Sigmoid colon (tissue), 7 donors: ENCODE measurements around the gene BZW2. TPM values are rescaled to one million over a fixed set of nuclear protein-coding genes. Genes with fewer than 3 reads are reported as not detected.

Experiments
- DNase-seq: peaks from one replicate; pipeline ENCODE4 v3.0.0-alpha.2; 2019
- H3K27ac ChIP-seq, 4 donors: fragments of 200-600 bp; sonication (generic); one replicate each; pipeline ENCODE4 v1.5.1; 2016 to 2019; ENCODE audit warnings: mild to moderate bottlenecking in 1 of 4
- H3K27me3 ChIP-seq, 3 donors: fragments of 200-600 bp; sonication (generic); one replicate each; pipeline ENCODE4 v1.5.1; 2019; ENCODE audit warnings: mild to moderate bottlenecking in 1 of 3
- H3K36me3 ChIP-seq, 4 donors: fragments of 200-600 bp; sonication (generic); one replicate each; pipeline ENCODE4 v1.5.1; 2016 to 2019
- H3K4me1 ChIP-seq, 4 donors: fragments of 200-600 bp; sonication (generic); one replicate each; pipeline ENCODE4 v1.5.1; 2017 to 2019
- H3K4me3 ChIP-seq, 4 donors: fragments of 200-600 bp; sonication (generic); one replicate each; pipeline ENCODE4 v1.5.1; 2017 to 2019; ENCODE audit warnings: mild to moderate bottlenecking in 2 of 4, moderate library complexity in 1 of 4
- H3K9me3 ChIP-seq, 4 donors: fragments of 200-600 bp in 3 of 4; sonication (generic) in 3 of 4; one replicate each; pipeline versions ENCODE4 v1.5.1 to v1.6.1; 2013 to 2019
- CTCF ChIP-seq, 4 experiments: fragments of 450-650 bp in 3 of 4; fragments of 200-600 bp in 1 of 4; IDR thresholded peaks; one replicate each; pipeline ENCODE4 v1.5.1; 2016 to 2019; ENCODE audit warnings: antibody characterized with exemption in 4 of 4, mild to moderate bottlenecking in 3 of 4, moderate library complexity in 2 of 4
- EP300 ChIP-seq, 4 donors: sonication (generic); formaldehyde crosslinking; IDR thresholded peaks; one replicate each; pipeline ENCODE4 v1.6.1; 2017; ENCODE audit warnings: antibody characterized with exemption in 4 of 4
- POLR2A ChIP-seq, 2 donors: fragments of 450-650 bp; IDR thresholded peaks; one replicate each; pipeline ENCODE4 v1.6.1; 2016; ENCODE audit warnings: antibody characterized with exemption in 2 of 2, mild to moderate bottlenecking in 2 of 2, moderate library complexity in 2 of 2
- POLR2AphosphoS5 ChIP-seq, 4 donors: sonication (generic); formaldehyde crosslinking; IDR thresholded peaks; one replicate each; pipeline ENCODE4 v1.6.1; 2017; ENCODE audit warnings: antibody characterized with exemption in 4 of 4
- WGBS, 2 donors: extraction: QIAGEN DNeasy Blood & Tissue Kit; methylation state at CpG; one replicate each; pipeline ENCODE4 v1.1.7; 2013; 5-methylcytosine and 5-hydroxymethylcytosine counted together
- intact Hi-C: fragments of 100-400 bp; cut with DNase I; formaldehyde crosslinking; loops from one replicate; pipeline ENCODE4 v1.15.1; 2023
- polyA plus RNA-seq, 3 donors: library from polyadenylated mRNA; stranded (reverse); fragments of 200-250 nt; gene quantifications; one replicate each; pipeline ENCODE4 v1.2.3, GENCODE V29; 2013
- total RNA-seq, 4 donors: library from RNA; depleted of rRNA; stranded (reverse); fragments of >200 nt; gene quantifications; one replicate each; pipeline ENCODE4 v1.1.0, GENCODE V29; 2016
- donor health status: healthy with polysubstance abuse.
- donor health status: Bipolar disorder and iron deficiency.
- donor health status: healthy.

Gene BZW2
- total and polyA plus RNA-seq, 7 donors, result 49.7 to 70.7 (median 63.8) TPM

GRCh38 chr7:16648551-16648950 is 2.6 kb downstream of the BZW2 start:
- TF ChIP-seq CTCF (IDR thresholded peaks at IDR 0.05) (no peak), EP300 (IDR thresholded peaks at IDR 0.05) (no peak), POLR2A (IDR thresholded peaks at IDR 0.05) (no peak), POLR2AphosphoS5 (IDR thresholded peaks at IDR 0.05) (no peak)
- H3K9me3 ChIP-seq, result no peaks in the 10 kb centered on the region
- H3K27ac ChIP-seq, result peak overlapping the region; percentile 2 to 94 (median 93)
- intact Hi-C loops, result loop anchor here (10.0 kb wide), 1 partner anchor 224 kb away; the partner anchor contains the start of gene CRPPA
- no peaks in the 10 kb centered on the region for H3K36me3 ChIP-seq
- H3K4me3 ChIP-seq, result no peak overlapping the region
- H3K27me3 ChIP-seq, result no peaks in the 10 kb centered on the region
- WGBS, 2 donors, result 23 to 58% methylated on average over 1 of the region's 1 CpG
- peaks cover 0 to 30% (median 21%) of the 10 kb centered on the region in 4 donors for H3K4me1 ChIP-seq
- no peak for DNase-seq

GRCh38 chr7:16649196-16649595 is 3.2 kb downstream of the BZW2 start:
- intact Hi-C loops, result loop anchor here (10.0 kb wide), 1 partner anchor 224 kb away; the partner anchor contains the start of gene CRPPA
- DNase-seq, result no peak
- peak overlapping the region in 1 of 4 donors; percentile 92 for H3K27ac ChIP-seq
- no peaks in the 10 kb centered on the region for H3K9me3 ChIP-seq
- H3K4me1 ChIP-seq, result peaks cover 0 to 23% (median 15%) of the 10 kb centered on the region in 4 donors
- no peaks in the 10 kb centered on the region for H3K36me3 ChIP-seq
- H3K27me3 ChIP-seq, result no peaks in the 10 kb centered on the region
- TF ChIP-seq EP300 (IDR thresholded peaks at IDR 0.05) (no peak), CTCF (IDR thresholded peaks at IDR 0.05) (no peak), POLR2AphosphoS5 (IDR thresholded peaks at IDR 0.05) (no peak), POLR2A (IDR thresholded peaks at IDR 0.05) (no peak)
- H3K4me3 ChIP-seq, result no peak overlapping the region
- WGBS, 2 donors, result 85 to 89% methylated on average over 1 of the region's 1 CpG

GRCh38 chr7:16650266-16650665 is 4.3 kb downstream of the BZW2 start:
- DNase-seq, result no peak
- TF ChIP-seq POLR2AphosphoS5 (IDR thresholded peaks at IDR 0.05), result no peak
- no peak for TF ChIP-seq POLR2A (IDR thresholded peaks at IDR 0.05)
- no peak for TF ChIP-seq CTCF (IDR thresholded peaks at IDR 0.05)
- no peak for TF ChIP-seq EP300 (IDR thresholded peaks at IDR 0.05)
- intact Hi-C loops, result no loop called here
- H3K9me3 ChIP-seq, result no peaks in the 10 kb centered on the region
- peak overlapping the region in 1 of 4 donors; percentile 38 for H3K27ac ChIP-seq
- 81 to 93% methylated on average over 2 of the region's 2 CpGs for WGBS, 2 donors
- H3K4me3 ChIP-seq, result no peak overlapping the region
- H3K27me3 ChIP-seq, result no peaks in the 10 kb centered on the region
- H3K4me1 ChIP-seq, result peaks cover 0 to 18% (median 12%) of the 10 kb centered on the region in 4 donors
- H3K36me3 ChIP-seq, result no peaks in the 10 kb centered on the region

- no peaks in the 10 kb centered on the region for H3K9me3 ChIP-seq
- H3K4me3 ChIP-seq, result no peak overlapping the region
- intact Hi-C loops, result no loop called here
- H3K4me1 ChIP-seq, result peaks cover 0 to 17% (median 12%) of the 10 kb centered on the region in 4 donors
- 57 to 90% methylated on average over 9 of the region's 9 CpGs for WGBS, 2 donors
- no peak for DNase-seq
- no peaks in the 10 kb centered on the region for H3K27me3 ChIP-seq
- TF ChIP-seq POLR2AphosphoS5 (IDR thresholded peaks at IDR 0.05) (no peak), CTCF (IDR thresholded peaks at IDR 0.05) (no peak), POLR2A (IDR thresholded peaks at IDR 0.05) (no peak), EP300 (IDR thresholded peaks at IDR 0.05) (no peak)
- H3K27ac ChIP-seq, result no peak overlapping the region
- no peaks in the 10 kb centered on the region for H3K36me3 ChIP-seq
Observed at GRCh38 chr7:16651396-16652239, 5.6 kb downstream of the BZW2 start.
